ENCODE data around the gene MRGPRF.

DNA sequence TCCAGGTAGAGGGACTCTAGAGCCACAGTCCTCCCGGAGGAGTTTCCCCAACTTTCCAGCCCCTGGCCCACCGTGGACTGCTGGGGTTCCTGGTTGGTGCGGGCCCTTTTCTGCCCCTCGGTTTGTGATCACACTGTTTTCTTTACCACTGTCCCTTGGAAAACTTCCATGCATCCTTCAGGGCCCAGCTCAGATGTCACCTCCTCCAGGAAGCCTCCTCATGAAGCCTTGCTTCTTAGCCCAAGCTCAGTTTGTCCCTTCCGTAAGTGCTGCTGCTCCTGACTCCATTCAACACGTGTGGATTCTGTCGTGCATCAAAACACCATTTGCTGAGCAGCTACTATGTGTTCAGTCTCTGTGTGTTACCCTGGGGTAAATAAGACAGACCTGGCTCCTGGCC is 19.8 kb upstream of the MRGPRF start:
- TF ChIP-seq, protein P1, sequence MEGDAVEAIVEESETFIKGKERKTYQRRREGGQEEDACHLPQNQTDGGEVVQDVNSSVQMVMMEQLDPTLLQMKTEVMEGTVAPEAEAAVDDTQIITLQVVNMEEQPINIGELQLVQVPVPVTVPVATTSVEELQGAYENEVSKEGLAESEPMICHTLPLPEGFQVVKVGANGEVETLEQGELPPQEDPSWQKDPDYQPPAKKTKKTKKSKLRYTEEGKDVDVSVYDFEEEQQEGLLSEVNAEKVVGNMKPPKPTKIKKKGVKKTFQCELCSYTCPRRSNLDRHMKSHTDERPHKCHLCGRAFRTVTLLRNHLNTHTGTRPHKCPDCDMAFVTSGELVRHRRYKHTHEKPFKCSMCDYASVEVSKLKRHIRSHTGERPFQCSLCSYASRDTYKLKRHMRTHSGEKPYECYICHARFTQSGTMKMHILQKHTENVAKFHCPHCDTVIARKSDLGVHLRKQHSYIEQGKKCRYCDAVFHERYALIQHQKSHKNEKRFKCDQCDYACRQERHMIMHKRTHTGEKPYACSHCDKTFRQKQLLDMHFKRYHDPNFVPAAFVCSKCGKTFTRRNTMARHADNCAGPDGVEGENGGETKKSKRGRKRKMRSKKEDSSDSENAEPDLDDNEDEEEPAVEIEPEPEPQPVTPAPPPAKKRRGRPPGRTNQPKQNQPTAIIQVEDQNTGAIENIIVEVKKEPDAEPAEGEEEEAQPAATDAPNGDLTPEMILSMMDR (conservative IDR thresholded peaks at IDR 0.05; ENCODE audit: low read depth, low read length) = no peak
- TF ChIP-seq EZH2 (IDR thresholded peaks at IDR 0.05; ENCODE audit: low read length, unreplicated experiment) = no peak
